ENCODE measurements around the gene ACTG1.

ACTG1 gene

DNA sequence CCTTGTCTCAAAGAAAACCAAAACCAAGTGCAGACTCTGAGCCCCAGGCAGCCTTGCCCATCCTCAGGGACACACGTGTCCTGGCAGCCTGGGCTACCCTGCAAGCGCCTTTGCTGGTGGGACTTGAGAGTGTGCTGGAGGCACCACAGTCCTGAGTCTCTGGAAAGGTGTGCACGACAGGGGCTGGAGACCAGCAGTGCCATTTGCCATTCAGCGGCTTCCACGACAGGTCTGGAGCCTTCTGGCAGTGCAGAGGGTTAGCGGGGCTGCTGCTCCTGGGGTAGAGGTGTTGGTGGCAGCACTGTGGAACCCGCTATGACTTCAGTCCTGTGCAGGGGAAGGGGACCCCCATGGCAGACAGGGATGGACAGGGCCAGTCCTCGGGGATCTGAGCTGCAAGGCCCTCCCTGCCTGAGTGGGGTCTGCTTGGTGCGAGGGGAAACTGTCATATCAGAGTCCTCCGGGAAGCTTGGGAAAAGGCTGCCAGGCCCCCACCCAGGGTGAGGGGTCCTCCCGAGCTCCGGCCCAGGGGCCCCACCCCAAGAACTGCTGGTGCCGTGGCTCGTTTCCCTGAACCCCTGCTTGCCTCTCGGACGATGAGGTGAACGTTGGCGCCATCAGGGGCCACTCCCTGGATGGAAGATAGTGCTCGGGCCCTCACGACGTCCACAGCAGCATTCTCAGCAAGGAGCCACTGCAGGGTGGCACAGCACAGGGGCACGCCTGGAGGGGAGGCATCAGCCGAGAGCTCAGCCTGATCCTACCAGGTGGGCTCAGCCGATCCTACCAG, 32.8 kb upstream of the ACTG1 start:
- DNase-seq (ENCODE audit: low spot score) = no peak

GRCh38 chr17:81544281-81544974, 31.8 kb upstream of the ACTG1 start:
- DNase-seq (ENCODE audit: low spot score) = no peak

DNA sequence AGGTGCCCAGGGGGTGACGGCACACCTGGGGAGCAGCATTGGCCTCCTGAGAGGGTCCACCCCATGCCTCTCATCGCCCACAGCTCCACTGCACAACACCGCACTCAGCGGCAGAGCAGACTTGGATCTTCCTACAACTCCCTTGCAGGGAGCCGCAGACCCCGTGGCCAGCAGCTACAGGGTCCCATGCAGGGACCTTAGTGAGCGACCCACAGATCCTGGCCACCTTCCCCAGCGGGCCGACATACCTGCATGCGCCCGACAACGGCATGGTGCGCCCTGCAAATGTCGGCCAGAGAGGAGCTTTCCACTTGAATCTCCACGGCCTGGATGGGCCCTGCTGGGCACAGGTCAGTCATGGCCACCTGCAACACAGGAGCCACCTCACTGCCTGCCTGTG, 31.2 kb upstream of the ACTG1 start:
- no peak for DNase-seq (ENCODE audit: low spot score)

- DNase-seq (ENCODE audit: low spot score) = no peak
Measured at GRCh38 chr17:81543339-81543675, 30.7 kb upstream of the ACTG1 start.

GRCh38 chr17:81542431-81543338, 30.1 kb upstream of the ACTG1 start:
- no peak for DNase-seq (ENCODE audit: low spot score)

DNA sequence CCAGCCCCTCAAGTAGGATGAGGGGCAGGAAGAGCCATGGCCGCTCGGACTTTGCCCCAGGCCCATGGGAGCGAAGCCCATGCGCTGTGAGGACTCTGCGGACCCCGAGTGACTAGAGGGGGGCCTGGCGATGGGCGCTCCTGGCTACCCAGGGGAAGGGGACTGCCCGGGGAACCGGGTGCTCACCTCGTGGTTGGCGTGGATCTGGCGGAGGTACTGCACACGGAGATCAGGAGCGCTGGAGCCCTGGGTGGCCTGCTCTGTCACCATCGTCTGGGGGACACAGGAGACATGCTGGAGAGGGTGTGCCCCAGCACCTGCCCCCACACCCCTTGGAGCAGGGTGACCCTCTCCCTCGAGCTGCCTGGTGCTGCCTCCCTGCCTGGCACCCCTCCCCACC, 28.5 kb upstream of the ACTG1 start:
- DNase-seq (ENCODE audit: low spot score) = no peak

- no peak for DNase-seq (ENCODE audit: low spot score)
Measured at GRCh38 chr17:81540676-81541027, 28.1 kb upstream of the ACTG1 start.

- DNase-seq (ENCODE audit: low spot score) = no peak
Measured at GRCh38 chr17:81539961-81540675, 27.5 kb upstream of the ACTG1 start.

DNA sequence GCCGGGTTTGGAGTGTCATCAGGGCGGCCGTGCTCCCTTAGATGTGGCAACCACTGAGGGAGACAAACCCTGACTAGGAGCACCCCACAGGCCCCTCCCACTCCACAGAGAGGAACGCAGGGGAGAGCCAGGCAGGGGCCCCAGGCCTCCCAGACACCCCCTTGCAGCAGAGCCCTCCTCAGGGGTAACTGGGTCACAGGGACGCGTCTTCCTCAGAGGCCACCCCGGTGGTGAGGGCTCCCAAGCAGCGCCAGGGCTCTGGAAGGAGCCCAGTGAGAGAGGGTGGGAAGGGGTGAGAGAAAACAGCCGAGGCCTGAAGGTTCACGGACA, 26.9 kb upstream of the ACTG1 start:
- DNase-seq (ENCODE audit: low spot score) = no peak

GRCh38 chr17:81538651-81539570, 26.3 kb upstream of the ACTG1 start:
- no peak for DNase-seq (ENCODE audit: low spot score)

DNA sequence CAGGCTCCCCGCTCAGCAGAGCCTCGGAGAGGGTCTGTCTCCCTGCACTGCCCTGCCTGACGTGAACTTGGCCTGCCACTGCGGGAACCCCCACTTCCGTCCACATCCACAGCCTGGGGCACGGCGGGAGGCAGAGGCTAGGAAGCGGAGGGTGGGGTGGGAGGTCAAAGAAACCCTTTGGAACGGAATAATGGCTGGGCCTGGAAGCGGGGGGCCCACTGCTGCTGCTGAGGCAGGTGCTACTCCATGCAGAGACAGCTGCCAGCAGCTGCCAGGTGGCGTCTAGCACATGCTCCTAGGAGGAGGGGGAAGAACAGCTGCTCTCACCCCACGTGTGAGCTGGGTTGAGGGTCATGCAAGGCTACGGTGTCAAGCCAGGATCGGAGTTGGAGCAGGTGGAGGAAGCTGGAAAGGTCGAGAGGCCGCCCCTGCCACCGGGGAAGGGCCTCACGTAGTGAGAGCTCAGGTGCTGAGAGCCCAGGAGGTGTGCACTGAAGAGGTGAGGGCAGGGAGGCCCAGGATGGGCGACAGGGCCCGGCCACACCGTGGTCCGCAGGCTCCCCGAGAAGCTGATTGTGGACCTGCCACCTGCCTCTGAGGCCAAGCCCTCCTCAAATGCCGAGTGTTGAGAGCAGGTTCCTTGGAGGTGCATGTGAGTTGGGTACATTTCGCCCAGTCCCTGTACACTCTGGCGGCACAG, 25.4 kb upstream of the ACTG1 start:
- peak; percentile 52 for DNase-seq (ENCODE audit: low spot score)

GRCh38 chr17:81537343-81537855, 24.8 kb upstream of the ACTG1 start:
- peak; percentile 51 for DNase-seq (ENCODE audit: low spot score)

GRCh38 chr17:81536299-81537290, 24.0 kb upstream of the ACTG1 start:
- DNase-seq (ENCODE audit: low spot score) = no peak

DNA sequence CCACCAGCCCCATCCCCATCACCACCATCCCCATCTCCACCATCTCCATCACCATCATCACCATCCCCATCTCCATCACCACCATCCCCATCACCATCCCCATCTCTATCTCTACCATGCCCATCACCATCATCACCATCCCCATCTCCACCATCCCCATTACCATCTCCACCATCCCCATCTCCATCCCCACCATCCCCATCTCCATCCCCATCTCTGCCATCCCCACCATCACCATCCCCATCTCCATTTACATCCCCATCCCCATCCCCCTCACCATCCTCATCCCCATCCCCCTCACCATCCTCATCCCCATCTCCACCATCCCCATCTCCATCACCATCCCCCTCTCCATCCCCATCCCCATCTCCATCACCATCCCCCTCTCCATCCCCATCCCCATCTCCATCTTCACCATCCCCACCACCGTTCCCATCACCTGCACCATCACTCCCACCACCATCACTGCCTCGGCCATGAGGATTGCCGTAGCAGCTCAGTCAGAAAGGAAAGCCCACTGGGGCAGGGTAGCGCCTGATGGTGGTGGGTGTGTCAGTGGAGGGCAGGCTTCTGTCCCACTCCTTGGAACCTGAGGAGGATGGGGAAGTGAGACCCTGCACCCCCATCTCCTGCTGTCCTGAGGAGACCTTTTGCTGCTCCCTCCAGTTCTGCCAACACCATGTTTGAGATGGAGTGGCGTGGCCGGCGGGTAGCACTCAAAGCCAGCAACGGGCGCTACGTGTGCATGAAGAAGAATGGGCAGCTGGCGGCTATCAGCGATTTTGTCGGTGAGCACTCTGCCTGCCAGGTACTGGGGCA, 23.1 kb upstream of the ACTG1 start:
- no peak for DNase-seq (ENCODE audit: low spot score)

GRCh38 chr17:81535007-81535328, 22.4 kb upstream of the ACTG1 start:
- no peak for DNase-seq (ENCODE audit: low spot score)

DNA sequence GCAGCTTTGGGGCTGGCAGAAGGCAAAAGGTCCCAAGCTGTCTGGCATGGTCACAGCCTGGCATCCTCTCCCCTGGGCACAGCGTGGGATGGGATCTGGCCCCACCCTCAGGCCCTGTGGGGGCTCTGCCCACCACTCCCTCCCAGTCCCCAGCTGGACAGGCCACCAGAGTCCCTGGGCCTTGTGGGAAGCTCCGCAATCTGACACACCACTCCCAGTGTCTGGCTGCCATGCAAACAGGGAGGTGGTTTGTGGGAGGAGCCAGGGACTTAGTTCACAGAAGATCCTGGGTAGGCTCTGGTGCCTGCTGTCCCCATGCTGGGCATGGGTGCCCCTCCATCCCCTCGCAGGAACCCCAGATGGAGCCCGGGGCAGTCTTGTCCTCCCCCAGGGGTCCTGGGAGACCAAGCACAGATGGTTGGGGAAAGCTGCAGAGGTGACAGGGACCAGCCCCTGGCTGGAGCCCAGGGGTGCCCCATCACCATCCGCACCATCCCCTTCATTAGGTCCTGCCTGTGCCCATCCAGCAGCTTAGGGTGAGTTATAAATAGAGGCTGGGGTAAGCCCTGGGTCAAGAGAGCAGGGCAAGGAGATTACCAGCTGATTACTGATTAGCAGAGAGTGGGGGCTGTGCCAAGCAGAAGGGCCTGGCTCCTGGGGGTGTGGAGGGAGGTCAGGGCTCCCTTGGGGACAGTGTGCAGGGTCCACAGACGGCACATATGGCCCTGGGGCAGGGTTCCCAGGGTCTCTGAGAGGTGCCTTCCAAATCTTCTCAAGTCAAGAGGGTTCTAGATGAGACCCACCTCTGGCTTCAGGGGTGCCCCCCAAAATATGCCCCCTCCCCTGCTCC, 21.8 kb upstream of the ACTG1 start:
- DNase-seq (ENCODE audit: low spot score) = no peak

- DNase-seq (ENCODE audit: low spot score) = no peak
Measured at GRCh38 chr17:81533339-81534141, 20.9 kb upstream of the ACTG1 start.
